ENCODE results near the gene ZNF81. TPM values are rescaled to one million over a fixed set of nuclear protein-coding genes. Genes with fewer than 3 reads are reported as not detected.

Gene ZNF81
- 1 to 10 TPM; 4.5 to 6.2 TPM for total RNA-seq

GRCh38 chrX:47836164-47837072, at the start of gene ZNF81:
Gene ZNF81, plus strand, starts transcription at chrX:47836902. Its CDS starts 9,366 bp downstream, at chrX:47846268.
- intact Hi-C loops (cut with DNase I), result no loop called here
- TF ChIP-seq POLR2A (IDR thresholded peaks at IDR 0.05), result peak; percentile 36
- TF ChIP-seq, protein P1, sequence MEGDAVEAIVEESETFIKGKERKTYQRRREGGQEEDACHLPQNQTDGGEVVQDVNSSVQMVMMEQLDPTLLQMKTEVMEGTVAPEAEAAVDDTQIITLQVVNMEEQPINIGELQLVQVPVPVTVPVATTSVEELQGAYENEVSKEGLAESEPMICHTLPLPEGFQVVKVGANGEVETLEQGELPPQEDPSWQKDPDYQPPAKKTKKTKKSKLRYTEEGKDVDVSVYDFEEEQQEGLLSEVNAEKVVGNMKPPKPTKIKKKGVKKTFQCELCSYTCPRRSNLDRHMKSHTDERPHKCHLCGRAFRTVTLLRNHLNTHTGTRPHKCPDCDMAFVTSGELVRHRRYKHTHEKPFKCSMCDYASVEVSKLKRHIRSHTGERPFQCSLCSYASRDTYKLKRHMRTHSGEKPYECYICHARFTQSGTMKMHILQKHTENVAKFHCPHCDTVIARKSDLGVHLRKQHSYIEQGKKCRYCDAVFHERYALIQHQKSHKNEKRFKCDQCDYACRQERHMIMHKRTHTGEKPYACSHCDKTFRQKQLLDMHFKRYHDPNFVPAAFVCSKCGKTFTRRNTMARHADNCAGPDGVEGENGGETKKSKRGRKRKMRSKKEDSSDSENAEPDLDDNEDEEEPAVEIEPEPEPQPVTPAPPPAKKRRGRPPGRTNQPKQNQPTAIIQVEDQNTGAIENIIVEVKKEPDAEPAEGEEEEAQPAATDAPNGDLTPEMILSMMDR (IDR thresholded peaks at IDR 0.05), result no peak
- peak; percentile 90 for TF ChIP-seq POLR2AphosphoS5 (IDR thresholded peaks at IDR 0.05)

GRCh38 chrX:47796433-47796906, 40.2 kb upstream of the ZNF81 start:
- H3K27ac ChIP-seq, result no peak overlapping the region
- intact Hi-C loops (cut with DNase I), result no loop called here
- TF ChIP-seq POLR2AphosphoS5 (IDR thresholded peaks at IDR 0.05), result no peak
- no peak for TF ChIP-seq POLR2A (IDR thresholded peaks at IDR 0.05)
- TF ChIP-seq, protein P1 (IDR thresholded peaks at IDR 0.05), result no peak
- 52% methylated on average over 3 of the region's 3 CpGs for WGBS
- H3K9me3 ChIP-seq, result no peaks in the 10 kb centered on the region
- no peaks in the 10 kb centered on the region for H3K27me3 ChIP-seq (replicated peaks; ENCODE audit: insufficient read depth)
- H3K4me1 ChIP-seq (replicated peaks), result no peaks in the 10 kb centered on the region
- no peak overlapping the region for H3K4me3 ChIP-seq
- H3K36me3 ChIP-seq, result no peaks in the 10 kb centered on the region
- no peak for DNase-seq (ENCODE audit: low spot score)

More at GRCh38 chrX:47836164-47837072, at the start of gene ZNF81:
- Histone ChIP-seq H3K36me3 (no peaks in the 10 kb centered on the region), H3K27ac (peak within 1 kb of the TSS; percentile 58 to 77), H3K4me1 (replicated peaks) (no peaks in the 10 kb centered on the region), H3K4me3 (peak within 1 kb of the TSS; percentile 37 to 40), H3K9me3 (no peaks in the 10 kb centered on the region), H3K27me3 (replicated peaks; ENCODE audit: insufficient read depth) (no peaks in the 10 kb centered on the region)
- under 1% methylated on average over 35 of the region's 41 CpGs for WGBS
- peak; percentile 90 for DNase-seq (ENCODE audit: low spot score)

GRCh38 chrX:47797084-47797483, 39.6 kb upstream of the ZNF81 start:
- Histone ChIP-seq H3K36me3 (no peaks in the 10 kb centered on the region), H3K4me3 (no peak overlapping the region), H3K4me1 (replicated peaks) (no peaks in the 10 kb centered on the region), H3K27ac (no peak overlapping the region), H3K27me3 (replicated peaks; ENCODE audit: insufficient read depth) (no peaks in the 10 kb centered on the region), H3K9me3 (no peaks in the 10 kb centered on the region)
- 57% methylated on average over 2 of the region's 2 CpGs for WGBS
- intact Hi-C loops (cut with DNase I), result no loop called here
- no peak for TF ChIP-seq POLR2AphosphoS5 (IDR thresholded peaks at IDR 0.05)
- no peak for TF ChIP-seq POLR2A (IDR thresholded peaks at IDR 0.05)
- TF ChIP-seq, protein P1 (IDR thresholded peaks at IDR 0.05), result no peak
- DNase-seq (ENCODE audit: low spot score), result no peak

- DNase-seq (ENCODE audit: low spot score), result no peak
- no peak overlapping the region for H3K4me3 ChIP-seq
- 88% methylated on average over 2 of the region's 2 CpGs for WGBS
- H3K27me3 ChIP-seq (replicated peaks; ENCODE audit: insufficient read depth), result no peaks in the 10 kb centered on the region
- no peaks in the 10 kb centered on the region for H3K36me3 ChIP-seq
- H3K27ac ChIP-seq, result no peak overlapping the region
- H3K4me1 ChIP-seq (replicated peaks), result no peaks in the 10 kb centered on the region
- intact Hi-C loops (cut with DNase I), result no loop called here
- H3K9me3 ChIP-seq, result no peaks in the 10 kb centered on the region
- TF ChIP-seq POLR2AphosphoS5 (IDR thresholded peaks at IDR 0.05) (no peak), POLR2A (IDR thresholded peaks at IDR 0.05) (no peak)
- TF ChIP-seq, protein P1 (IDR thresholded peaks at IDR 0.05), result no peak
These were observed 37.8 kb upstream of the ZNF81 start for GRCh38 chrX:47798861-47799260.

All from prostate gland (tissue), 2 donors.